GM21528 (cell line): Measurements from ENCODE around the gene MMP10.

ENCODE experiments used
- ATAC-seq: cut with Tn5 transposase; IDR thresholded peaks from one replicate; pipeline ENCODE4 v1.9.1; 2021; ENCODE audit warnings: mild to moderate bottlenecking, moderate library complexity; ENCODE audit not compliant: unreplicated experiment, low FRiP score

MMP10 gene

GRCh38 chr11:102780491-102780918, at the start of gene MMP10:
TSS of gene MMP10 (minus strand) at chr11:102780628. CDS start at chr11:102780591, 37 bp downstream.
- no peak for ATAC-seq

DNA sequence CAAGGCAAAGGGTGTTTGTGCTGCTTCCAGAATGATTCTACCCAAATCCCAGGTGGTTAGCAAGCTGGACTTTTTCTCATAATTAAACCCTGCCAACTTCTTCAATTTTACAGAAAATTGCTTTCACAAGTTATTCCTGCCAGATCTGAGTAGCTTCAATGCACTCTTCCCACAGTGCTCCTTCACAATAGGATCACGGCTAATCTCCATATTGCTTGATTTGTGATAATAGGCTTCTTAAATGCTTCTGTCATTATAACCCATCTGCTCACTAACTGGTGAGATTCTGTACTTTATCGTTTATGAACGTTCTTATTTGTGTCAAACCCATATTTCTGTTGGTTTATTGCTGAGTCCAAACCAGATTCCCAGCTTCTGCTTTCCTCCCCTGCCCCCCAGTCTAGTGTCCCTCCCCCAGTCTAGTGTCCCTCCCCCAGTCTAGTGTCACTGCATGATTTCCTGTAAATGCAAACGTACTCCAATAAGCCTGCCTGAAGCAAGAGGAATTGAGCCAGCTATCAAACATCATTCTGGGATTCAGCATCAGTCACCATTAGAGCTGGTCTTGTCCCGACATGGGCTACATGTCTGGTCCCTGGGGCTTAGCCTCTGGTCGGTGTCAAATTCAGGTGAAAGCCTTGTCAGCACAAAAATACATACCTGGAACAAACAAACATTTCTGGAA, 49.0 kb upstream of the MMP10 start:
- no peak for ATAC-seq

- ATAC-seq: no peak
These were observed 44.1 kb upstream of the MMP10 start for GRCh38 chr11:102824556-102824955.

DNA sequence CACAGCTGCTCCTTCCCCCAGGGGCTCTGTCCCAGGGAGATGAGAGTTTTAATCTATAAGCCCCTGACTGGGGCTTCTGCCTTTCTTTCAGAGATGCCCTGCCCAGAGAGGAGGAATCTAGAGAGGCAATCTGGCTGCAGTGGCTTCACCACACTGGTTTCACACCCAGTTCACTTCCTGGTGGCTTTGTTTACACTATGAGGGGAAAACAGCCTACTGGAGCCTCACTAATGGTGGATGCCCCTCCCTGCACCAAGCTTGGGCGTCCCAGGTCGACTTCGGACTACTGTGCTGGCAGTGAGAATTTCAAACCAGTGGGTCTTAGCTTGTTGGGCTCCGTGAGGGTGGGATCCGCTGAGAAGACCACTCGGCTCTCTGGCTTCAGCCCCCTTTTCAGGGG, 39.1 kb upstream of the MMP10 start:
- ATAC-seq: no peak

- ATAC-seq: no peak
These were observed 33.1 kb upstream of the MMP10 start for GRCh38 chr11:102813484-102813883.

GRCh38 chr11:102812188-102812587, 31.8 kb upstream of the MMP10 start:
- no peak for ATAC-seq

DNA sequence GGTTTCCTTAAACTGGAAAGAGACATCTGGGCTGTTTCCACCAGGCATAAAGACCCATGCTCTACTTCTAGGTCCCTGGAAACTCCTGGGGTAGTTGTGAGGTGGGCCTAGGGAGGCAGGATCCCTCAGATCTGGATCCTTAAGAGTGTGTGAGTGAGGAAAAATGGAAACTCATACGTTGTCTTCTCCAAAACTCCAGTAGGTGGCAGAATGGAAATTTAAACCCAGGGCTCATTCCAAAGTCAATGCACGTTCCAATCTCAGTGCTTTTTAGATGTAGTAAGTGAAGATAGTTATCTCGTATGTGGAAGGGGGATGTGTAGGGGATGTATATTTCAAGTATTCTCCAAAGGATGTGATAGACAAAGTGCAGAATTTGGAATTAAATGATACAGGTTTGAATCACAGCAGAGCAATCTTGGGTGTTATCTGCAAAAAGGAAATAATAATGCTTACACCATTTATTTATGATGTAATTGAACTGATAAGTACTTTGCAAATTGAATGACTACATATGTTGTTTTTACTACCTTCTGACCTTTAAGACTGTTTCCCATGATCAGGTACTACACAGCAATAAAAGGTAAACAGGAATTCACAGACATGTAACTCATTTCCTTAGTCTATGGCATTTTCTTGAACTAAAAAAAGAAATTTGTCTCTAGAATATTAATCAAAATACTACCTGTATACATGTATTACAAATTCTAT, 30.7 kb upstream of the MMP10 start:
- ATAC-seq: no peak

DNA sequence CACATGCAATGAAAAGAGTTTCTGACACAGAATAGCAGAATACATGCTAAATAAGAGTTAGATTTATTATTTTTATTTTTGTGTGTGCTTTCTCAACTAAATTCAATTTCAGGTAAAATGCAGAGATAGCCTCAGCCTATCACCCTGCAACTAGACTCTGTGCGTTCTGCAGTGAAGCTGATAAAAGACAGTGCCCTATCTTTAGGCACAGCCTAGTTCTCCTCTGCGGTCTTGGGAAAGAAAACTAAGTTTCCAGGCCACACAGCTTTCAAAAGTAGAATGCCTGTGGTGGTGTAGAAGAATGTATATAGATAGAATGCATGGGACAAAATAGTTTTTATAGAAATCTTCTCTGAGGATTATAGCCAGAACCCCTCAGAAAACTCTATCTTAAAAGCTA, 29.5 kb upstream of the MMP10 start:
- ATAC-seq: no peak

DNA sequence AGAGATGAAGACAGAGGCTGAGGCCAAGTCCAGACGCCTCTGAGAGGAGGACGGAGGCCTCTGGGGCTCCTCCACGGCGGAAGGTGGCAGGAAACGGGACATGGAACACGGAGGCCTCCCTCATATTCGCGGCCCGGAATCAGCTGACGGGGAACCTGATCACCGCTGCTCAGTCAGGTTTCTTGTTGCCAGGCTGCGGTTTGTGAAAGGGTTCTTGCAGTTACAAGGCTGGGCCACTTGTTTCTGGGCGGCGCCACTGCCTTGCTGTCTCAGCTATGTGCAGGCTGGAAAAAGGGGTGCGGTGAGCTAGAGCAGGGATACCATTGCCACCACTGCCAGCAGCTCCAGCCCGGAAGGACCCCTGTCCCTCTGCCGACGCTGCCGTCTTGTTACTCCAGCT, 27.5 kb upstream of the MMP10 start:
- no peak for ATAC-seq

DNA sequence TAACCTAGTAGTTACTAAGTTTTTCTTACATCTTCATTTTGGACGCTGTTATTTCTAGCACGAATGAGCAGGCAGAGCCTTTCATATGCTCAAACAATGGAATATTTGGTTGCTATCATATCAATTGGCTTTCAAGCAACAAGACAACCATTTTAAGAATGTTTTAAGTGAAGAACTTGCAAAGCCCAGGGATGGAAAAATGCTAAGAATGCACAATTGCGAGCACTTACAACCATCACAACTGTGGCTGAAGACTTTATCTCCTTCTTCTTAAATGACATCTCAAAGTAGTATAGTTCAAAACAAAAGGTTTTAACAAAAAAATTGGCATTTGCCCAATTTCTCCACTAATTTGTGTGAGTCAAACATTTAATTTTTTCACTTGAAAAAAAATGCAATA, 25.9 kb upstream of the MMP10 start:
- no peak for ATAC-seq

GRCh38 chr11:102802341-102802740, 21.9 kb upstream of the MMP10 start:
- no peak for ATAC-seq

DNA sequence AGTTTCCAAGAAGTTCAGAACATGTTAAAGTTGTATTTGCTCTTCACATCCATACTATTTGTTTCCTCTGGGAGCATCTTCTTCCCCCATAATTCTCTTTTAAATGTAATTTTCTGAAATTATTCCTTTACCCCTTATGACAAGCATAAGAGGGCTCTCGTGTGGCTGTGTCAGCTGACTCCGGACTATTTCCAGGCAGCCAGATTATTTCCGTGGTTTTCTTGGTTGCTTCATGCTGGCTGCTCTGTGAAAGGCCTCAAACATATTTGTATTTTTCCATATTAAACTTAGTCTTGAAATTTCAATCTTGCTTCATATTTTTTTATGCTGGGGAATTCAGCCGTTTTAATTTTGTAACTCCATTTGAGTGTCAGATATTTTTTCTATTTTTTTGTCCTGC, 20.3 kb upstream of the MMP10 start:
- ATAC-seq: no peak

DNA sequence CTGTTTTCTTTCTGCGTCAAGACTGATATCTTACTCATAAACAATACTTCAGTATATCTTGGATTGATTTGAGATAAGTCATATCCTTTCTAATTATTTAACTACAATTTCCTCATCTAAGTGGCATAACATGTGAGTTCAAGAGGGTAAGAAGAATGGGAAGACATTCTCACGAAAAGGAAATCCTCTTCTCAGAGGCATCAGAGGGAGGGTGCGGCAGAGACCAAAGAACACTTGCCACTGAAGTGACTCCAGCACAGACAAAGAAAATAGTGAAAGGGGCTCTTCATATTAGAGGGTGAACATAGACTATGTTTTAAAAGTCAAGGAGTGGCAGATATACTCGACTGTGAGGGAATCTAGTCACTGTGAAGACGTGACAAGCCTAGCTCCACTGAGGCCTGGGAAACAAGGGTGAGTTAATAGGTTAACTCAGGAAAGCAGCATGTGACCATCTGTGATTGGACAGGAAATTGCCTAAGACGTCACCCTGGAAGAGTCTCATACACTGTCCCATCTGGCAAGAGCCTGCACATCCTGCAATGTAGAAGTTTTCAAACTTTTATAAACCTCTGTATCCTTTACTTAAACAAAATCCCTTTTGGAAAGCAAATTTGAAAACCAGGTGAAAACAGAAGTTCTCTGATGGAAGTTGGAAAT, 19.4 kb upstream of the MMP10 start:
- ATAC-seq: no peak

GRCh38 chr11:102798012-102798746, 17.8 kb upstream of the MMP10 start, which contains the start of gene MMP1:
TSS of gene MMP1 (minus strand) at chr11:102798160. CDS start at chr11:102798092, 68 bp downstream.
- ATAC-seq: no peak

- peak; percentile 89 for ATAC-seq
These were observed 14.0 kb upstream of the MMP10 start for GRCh38 chr11:102794382-102794781.

DNA sequence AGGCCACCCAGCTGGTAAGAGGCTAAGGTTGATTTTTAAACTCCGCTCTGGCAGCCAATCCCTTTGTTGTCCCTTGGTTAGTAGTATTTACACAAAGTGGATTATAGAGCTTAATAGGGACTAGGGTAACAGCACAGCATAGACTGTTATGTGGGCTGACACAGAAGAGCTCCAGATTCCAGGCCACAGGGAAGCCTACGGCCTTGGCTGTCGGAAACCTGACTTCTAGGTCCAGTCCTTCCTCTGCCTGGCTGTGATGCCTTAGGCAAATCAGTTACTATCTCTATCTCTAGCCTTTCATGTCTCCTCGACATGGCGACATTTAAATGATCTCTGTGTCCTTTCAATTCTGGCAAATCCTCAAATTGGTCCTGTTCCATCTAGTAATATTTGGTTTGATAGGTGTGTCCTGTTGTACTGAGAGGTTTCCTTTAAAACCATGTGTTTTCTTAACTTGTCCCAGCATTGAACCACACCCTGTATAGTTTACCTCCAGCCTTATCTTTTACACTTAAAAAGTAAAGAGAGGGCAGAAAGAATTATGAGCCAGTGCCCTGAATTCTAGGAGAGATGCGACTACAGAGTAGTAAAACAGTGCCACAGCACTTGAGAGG, 13.4 kb upstream of the MMP10 start:
- no peak for ATAC-seq

DNA sequence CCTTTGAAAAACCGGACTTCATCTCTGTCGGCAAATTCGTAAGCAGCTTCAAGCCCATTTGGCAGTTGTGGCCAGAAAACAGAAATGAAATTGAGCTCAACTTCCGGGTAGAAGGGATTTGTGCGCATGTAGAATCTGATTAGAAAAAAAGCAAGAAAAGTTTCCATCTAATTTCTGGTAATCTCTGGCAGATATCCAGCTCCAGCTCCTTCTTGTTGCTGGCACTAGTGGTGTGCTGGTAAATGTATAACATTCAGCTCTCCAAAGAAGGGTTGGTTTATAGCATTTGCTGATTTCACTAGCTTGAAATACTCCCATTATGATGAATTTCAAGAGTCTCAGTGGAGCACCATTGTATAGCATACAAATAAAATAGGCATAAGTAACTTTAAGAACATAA, 12.2 kb upstream of the MMP10 start:
- no peak for ATAC-seq

GRCh38 chr11:102791271-102792036, 11.0 kb upstream of the MMP10 start:
- no peak for ATAC-seq

DNA sequence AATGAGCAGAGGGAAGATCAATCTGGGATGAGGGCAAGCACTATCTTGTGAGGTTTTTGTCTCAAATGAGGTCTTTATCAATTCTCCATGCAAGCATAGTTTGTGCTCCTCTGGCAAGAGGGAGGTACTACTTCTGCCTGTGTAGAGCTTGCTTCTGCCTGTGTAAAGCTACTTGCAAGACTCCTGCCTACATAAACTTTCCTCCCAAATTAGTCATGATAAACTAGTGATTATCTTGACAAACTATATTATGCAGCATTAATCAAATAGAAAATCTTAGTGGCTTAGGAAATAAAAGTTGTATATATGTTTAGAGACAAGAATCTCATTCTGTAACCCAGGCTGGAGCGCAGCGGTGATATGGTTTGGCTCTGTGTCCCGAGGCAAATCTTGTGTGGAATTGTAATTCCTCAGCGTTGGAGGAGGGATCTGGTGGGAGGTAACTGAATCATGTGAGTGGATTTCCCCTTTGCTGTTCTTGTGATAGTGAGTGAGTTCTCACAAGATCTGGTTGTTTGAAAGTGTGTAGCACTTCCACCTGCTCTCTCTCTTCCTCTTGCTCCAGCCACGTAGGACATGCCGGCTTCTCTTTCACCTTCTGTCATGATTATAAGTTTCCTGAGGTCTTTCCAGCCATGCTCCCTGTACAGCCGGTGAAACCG, 8.0 kb upstream of the MMP10 start:
- ATAC-seq: no peak
